Activated CD4-positive, alpha-beta T cell treated with anti-CD3 and anti-CD28 coated beads for 1 hour (primary cell): Measurements from ENCODE around the gene SEPTIN2.
"Not testable (repeated sequence)": the region's sequence is repeated elsewhere in the genome, so short reads cannot be mapped to it uniquely, and the experiment has no call there.

Experiments used
- DNase-seq: peaks from one replicate; pipeline ENCODE4 v3.0.0-alpha.2; 2020

The SEPTIN2 gene

DNA sequence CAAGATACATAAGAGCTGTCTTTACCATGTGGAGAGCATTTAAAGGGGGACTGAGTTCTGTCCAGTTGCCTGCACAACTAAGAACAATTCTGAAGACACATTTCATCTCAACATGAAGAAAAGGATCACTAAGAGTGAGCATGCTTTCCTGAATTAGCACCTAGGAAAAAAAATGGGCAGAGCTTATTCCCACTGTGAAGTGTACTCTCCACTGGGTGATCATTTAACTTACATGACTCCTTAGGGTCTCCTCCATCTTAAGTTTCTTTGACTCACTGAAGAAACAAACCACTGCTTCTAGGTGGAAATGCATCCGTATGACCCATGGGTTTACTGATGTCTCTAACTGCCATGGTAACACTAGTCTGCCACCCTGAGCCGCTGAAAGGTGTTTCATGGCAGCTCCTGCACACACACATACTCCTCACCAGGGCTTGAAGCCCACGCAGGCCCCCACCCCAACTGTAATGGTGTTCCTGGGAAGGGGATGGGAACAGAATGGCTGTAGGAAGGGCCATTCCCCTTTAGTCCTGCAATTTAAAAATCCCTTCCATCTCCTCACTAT lies 27.3 kb upstream of the SEPTIN2 start:
- no peak for DNase-seq

DNA sequence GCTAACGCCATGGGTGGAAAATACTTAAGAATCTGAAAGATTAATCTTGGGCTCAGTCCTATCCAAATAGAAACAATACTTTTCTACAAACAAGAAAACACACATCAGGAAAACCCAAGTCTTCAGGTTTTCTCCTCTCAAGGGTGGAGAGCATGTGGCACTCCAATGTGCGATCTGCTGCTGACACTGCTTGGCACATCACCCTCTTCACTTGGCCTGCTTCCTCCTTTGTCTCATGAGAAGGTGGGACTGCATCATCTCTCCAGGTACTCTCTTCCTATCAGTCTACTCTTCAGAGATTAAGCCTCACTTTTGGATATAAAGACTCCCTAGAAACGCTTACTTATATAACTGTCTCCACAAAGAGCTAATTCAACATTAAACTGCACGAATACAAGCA lies 26.7 kb upstream of the SEPTIN2 start:
- no peak for DNase-seq

DNA sequence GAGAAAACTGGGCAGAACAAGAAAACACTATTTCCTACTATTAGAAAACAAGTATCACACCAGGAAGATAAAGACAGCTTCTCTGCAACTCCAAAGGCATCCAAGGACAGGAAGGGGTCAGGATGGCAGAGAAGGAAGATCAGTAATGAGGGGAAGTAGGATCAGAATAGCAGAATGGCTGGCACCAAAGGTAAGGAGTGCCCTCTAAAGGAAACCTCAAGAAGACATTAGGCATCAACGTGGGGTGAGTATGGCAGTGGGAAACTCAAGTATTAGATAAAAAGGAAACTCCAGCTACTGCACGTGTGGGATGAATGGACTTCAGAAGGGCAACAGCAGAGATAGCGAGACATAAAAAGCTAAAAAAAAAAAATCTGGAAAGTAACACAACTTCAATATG lies 26.1 kb upstream of the SEPTIN2 start:
- DNase-seq, result no peak

DNA sequence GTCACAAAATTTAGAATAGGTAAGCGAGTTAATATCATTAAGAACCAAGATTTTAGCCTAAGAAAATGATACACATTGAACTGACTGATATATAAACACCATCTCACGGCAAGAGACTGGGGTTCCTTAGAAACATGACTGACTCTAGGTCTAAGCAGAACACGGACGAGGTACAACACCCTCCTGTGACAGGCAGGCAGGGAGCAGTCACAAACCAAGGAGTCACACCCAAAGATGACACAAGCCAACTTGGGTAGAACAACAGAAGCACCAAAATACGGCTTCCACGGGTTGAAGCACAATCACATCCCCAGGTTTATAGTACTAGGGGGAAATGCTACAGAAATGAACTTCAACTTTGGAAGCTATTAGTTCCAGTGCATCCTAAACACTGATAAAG lies 24.6 kb upstream of the SEPTIN2 start:
- no peak for DNase-seq

DNA sequence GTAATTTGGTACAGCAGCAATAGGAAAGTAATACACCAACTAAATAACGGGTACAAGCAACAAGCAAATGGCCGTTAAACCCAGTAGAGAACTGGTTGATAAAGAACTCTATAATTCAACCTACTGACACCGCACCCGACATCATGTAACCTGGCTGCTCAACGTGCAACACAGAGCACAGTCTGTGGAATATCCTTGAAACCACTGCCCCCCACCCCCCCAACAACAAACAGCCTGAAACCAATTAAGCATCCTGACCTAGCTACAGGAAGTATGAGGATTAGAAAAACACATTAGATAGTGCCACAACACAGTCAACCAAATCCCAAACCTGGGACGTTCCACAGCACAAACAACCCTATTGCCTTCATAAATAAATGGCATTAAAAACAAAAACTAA lies 23.7 kb upstream of the SEPTIN2 start:
- no peak for DNase-seq

DNA sequence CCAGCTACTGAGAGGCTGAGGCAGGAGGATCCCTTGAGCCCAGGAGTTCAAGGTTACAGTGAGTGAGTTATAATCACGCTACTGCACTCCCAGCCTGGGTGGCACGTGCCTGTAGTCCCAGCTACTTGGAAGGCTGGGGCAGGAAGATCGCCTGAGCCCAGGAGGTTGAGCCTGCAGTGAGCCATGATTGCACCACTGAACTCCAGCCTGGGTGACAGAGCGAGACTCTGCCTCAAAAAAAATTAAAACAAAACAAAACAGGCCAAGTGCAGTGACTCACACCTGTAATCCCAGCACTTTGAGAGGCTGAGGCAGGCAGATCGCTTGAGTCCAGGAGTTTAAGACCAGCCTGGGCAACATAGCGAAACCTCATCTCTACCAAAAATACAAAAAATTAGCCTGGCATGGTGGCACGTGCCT lies 22.3 kb upstream of the SEPTIN2 start:
- DNase-seq, result not testable (repeated sequence)

DNA sequence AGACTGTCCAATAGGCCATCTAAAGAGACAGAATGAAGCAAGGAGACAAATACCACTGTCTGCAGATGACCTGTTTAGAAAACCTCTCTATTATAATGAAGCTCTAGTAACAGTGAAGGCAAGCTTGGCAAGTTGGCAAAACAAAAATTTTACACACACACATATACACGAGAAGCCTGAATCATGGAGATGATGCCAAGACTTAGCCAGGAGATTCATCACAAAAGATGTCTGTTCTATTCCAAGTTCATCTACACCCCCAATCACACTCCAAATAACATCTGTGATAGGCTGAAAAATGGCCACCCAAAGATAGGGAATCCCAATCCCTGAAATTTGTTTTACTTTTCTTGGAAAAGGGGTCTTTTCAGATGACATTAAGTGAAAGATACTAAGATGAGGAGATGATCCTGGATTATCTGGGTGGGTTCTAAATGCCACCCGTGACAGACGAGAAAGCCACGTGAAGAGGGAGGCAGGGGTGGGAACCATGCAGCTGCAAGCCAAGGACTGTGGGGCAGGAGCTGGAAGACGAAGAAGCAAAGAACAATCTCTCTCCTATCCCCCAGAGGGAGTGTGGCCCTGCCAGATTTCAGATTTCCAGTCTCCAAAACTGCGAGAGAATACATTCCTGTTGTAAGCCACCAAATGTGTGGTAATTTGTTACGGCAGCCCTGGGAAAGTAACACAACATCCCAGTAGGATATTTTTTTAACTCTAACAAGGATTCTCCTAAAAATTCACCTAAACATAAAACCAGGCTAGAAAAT lies 20.2 kb upstream of the SEPTIN2 start:
- DNase-seq, result no peak

DNA sequence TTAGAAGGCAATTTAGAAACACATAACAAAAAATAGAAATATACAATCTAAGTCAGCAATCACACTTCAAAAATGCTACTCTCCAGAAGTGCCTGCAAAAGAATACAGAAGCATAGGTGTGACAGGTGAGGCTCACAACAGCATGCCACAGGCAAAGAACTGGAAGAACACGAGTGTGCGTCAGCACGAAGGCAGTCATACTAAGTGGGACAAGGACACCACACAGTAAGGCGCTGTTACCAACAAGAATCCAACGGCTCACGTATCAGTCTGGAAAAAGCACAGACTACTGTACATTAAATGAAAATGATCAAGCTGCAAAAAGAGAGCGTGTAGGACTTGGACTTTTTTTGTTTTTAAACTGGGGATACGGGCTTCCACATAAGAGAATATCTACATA lies 19.0 kb upstream of the SEPTIN2 start:
- DNase-seq, result no peak

DNA sequence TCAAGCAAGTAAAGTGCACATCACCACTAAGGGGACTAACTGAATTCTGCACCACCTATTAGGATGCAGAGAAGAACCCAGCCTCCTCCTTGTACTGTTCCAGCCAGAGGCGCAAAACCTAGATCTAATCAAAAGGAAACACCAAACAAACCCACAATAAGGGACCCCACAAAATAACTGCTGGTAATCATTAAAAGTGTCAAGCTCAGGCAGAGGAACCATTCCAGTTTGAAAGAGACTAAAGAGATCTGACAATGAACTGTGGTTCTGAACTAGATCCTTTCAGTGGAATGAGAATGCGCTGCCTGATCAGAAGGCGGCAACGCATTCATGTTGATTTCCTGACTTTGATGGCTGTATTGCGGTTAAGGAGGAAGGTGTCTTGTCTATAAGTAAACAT lies 17.1 kb upstream of the SEPTIN2 start:
- DNase-seq, result no peak

DNA sequence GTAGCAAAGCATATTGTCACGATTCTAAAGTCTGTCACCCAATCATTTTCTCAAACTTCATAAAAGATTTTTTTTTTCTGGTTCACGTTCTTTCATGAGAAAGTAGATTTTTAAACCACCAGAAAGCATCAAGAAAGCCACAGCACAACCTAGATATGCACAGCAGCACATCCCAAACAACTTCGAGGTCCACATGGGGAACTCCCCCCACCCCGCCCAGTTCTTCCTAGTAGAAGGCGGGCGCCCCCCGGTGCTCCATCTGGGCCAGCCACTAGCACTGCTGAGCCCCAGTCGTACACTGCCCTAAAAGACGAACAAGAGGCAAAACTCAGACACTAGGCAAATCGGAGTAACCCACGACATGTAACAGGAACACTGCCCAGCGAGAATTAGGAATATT lies 15.7 kb upstream of the SEPTIN2 start:
- no peak for DNase-seq

DNA sequence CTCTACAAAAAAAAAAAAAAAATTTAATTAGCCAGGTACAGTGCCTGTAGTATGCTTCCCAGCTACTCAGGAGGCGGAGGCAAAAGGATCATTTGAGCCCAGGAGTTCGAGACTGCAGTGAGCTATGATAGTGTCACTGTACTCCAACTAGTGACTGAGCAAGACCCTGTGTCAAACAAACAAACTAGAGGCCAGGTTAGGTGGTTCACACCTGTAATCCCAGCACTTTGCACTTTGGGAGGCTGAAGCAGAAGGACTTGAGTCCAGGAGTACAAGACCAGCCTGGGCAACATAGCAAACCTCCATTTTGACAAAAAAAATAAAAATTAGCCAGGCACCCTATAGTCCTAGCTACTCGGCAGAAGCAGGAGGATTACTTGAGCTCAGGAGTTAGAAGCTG lies 13.6 kb upstream of the SEPTIN2 start:
- no peak for DNase-seq

DNA sequence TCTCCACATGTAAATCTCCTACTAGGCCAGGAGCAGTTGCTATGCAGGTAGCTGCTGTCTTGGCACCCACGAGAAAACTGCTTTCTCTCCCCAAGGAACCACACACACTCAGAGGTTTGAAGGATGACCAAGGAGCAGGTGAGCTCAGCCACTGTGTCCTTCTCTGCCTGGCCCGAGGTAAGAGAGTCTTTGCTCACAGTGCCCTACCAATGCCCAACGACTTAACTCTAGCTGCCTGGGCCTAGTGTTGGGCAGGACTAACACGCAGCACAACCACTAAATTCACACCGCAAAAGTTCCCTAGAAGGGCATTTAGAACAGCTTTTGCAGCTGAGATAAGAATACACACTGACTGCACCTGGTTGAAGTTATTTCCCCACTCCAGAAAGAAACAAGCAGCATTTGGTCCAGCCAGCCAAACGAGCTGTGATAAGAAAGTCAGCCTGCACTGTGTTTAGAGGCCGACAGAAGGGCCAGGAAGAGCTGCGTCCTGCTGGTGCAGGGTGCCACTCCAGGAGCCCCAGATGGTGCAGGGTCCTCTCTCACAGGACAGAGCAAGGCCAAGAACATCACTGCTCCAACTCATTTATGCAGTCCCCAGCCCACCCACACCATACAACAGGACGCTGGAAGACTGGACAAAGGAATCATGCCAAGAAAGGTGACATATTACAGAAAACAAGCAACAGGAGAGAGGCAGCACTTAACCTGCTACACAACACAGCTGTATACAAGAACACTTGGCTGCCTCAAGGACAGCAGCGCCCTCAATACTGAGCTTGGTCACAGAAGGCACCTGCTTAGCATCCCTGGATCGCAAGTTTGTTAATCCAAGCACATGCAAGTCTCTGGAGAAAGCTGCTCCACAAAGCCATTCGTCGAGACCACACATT lies 12.7 kb upstream of the SEPTIN2 start:
- no peak for DNase-seq

DNA sequence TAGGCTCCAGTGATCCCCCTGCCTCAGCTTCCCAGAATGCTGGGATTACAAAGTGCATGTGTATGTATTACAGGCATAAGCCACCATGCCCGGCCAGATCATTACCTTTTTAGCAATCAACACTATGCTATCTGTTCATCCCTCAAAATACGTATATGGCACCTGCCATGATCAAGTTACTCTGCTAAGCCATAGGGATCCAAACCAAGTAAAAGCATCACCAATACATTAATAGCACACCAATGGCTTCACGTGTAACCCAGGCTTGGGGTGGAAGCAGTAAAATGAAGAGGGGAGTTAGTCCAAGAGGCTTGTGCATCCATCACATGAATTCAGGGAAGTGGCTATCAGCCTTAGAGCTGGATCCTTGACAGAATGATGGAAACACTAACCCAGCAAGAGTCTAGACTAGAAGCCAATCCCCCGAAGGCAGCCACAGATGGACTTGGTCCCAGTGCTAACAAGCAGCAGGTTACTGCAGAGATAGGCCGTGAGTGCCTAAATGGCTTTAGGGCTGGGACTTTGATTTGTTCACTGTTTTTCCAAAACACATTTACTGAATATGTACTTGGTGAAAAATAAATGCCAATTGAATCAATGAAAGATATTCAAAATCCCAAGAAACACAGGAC lies 11.6 kb upstream of the SEPTIN2 start:
- DNase-seq, result no peak

DNA sequence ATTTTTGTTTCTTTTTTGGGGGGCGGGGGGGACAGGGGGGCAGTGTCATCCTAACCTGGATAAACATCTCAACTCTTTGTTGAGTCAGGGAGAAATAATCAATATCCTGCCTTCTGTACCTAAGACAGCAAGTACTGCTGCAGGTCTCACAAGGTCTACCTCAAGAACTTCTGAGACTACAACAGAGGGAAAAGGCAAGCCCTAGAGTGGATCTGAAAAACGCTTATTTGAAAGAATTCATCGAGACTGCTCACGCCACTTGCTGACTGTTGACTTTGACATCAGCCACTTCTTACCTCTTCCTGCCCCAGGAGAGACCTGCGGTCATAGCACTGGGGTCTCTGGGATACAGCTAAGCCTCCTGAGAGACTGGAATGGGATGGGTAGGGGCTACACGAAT lies 8.7 kb upstream of the SEPTIN2 start:
- no peak for DNase-seq

DNA sequence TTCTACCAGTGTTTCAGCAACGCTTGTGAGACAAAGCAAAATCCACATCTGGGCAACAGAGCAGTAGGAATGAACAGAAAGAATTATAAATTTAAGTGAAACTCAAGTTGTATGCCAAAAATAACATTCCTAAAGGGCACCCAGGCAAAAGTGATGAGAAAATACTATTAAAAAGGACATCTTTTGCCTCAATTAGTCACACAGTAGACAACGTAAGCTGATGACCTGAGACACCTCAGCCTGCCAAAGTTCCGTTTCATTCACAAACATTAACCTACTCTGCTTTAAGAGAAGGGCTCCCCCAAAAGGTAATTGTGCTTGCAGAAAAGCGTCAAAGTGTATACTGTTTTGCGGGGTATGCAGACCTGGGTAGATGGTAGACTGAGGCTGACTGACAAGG lies 7.5 kb upstream of the SEPTIN2 start:
- DNase-seq, result no peak

DNA sequence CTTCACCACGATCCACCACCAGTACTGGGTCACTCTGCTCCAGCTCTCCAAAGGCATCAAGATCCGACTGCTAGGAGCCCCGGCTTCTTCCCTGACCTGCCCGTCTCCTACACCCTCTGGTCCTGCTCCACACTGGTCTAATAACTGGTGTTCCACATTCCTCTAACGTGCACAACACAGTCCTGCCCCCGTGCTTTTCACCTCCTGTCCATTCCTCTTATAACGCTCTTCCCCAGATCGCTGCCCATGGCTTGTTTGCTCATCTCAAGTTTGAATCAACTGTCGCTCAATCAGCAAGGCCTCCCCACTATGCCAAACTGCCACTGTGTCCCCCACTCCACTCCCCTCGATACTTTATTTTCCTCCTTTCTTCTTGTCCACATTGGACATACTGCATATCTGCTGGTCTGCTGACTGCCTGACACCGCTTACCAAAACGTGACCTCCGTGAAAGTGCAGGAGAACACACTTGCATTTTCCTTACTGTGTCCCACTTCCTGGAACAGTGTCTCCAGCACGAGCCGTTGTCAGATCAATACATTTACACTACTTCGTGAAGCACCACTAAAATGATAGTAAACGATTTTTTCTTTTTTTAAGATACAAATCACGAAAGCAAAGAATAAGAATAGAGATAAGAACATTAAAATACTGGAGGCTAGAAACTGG lies 6.8 kb upstream of the SEPTIN2 start:
- no peak for DNase-seq

DNA sequence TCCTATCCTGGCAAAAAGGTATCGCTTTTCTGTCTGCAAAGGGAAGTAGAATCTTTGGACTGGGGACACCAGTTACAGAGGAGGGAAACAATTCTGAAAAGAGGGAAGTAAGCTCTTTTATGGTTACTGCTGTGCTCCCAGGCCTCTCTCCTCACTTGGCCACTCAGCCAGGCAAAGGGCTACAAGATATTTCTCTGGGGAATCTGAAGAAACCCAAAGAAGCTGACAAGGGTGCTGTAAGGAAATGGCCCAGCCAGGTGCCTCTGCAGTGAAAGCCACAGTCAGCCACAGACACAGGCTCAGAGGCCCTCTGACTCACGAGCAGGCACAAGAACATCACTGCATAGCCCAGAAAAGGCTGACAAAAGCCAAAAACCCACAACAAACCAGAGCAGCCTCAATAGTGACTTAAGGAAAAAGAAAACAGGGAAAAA lies 6.0 kb upstream of the SEPTIN2 start:
- peak; percentile 58 for DNase-seq

DNA sequence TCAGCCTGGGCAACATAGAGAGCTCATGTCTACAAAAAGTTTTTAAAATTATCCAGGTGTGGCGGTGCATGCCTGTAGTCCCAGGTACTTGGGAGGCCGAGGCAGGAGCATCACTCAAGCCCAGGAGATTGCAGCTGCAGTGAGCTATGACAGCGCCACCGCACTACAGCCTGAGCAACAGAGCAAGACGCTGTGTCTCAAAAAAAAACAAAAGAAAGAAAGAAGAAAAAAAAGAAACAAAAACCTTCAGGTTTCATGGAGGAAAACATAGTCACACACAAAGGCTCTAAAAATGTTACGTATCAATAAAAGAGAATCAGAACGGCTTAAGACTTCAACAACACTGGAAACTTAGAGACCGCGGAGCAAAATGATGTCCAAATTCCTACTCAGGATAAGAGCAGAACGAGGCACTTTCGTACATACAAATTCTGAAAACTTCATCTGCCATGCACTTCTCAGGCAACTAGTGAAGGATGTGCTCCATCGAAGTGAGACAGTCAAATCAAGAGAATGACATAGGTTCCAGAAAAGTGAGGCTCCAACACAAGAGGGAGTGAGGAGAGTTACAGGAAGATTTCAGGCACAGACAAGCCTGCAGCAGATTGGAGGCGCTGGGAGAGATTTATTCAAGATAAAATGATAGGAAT lies 4.7 kb upstream of the SEPTIN2 start:
- DNase-seq, result no peak

DNA sequence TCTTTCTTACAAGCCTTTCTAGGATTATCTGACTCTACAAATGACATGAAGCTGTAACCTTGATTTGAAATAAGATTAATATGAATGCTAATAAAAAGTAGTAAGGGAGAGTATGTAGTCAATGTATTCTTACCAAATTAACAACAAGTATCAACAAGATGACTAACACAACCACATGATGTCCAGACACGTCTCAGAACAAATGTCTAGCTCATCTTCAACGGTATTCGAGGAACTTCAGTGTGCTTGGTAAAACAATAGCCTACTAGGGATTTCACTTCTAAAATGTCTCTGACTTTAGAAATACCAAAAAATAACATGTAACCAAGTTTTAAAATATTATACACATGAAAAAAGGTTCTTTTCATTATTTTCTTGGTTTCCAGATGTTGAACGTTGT lies 3.6 kb upstream of the SEPTIN2 start:
- no peak for DNase-seq

DNA sequence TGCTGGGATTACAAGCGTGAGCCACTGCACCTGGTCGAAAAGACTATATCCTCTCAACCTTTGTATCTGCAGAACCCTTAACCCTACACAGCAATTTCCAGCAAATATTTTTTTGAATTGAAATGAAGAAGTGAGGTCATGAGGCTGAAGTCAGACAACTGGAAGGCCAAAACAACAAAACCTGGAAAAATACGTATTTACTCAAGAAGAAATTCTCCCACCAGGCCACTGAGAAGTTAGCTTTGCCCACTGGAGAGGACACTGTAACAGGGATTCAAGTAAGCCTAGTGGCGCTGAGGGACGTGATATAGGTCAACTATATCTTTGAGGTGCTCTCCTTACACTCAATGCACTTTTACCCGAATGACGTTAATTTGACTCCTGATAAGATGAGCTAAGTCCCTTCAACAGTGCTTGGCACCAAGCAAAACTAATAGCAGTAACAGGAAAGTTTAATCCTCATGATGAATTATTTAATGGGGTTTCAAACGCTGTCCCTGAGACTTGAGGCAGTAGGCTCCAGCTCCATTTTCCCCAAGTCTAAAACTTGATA lies 2.1 kb upstream of the SEPTIN2 start:
- no peak for DNase-seq

DNA sequence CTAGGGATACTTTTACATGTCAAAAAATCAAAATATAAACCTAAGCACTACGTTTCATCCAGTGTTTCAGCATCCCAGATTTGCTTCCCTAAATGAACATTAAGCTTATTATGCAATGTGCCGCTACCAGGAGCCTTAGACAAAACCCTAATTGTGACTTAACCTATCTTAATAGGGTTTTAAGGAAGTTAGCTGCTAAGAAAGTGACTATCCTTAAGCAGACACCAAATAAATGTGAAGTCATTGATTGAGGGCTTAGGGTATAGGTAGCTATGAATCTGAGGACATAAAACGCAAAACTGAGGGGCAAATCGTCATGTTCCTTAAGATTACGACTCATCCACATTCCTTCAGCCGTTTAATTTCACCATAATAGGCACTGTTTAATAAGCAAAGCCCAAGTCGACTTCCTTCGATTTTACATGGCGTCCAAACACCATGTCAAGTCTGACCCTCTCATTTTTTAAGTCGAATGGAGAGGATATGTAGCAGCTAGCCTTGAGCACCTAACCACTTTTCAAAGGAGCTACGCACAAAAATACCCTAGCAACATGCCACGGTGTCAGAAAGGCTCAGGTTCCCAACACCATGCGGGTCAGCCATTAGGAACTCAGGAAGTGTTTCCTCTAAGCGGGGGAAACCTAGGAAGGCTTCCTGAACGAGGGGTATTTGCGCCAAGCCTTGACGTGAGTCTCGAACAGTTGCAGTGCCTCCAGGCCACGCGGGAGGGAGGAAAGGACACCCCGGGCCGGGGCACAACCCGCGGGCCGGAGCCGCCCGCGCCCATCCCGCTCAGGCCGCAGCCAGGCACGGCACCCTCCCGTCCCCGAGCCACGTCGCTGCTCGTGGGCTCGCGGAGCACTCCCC lies 1.3 kb upstream of the SEPTIN2 start:
- DNase-seq, result no peak
